ENCODE results near the gene GJB6.
A peak's percentile ranks its signal among the peaks of the same experiment; 100 is the strongest.

The GJB6 gene

DNA sequence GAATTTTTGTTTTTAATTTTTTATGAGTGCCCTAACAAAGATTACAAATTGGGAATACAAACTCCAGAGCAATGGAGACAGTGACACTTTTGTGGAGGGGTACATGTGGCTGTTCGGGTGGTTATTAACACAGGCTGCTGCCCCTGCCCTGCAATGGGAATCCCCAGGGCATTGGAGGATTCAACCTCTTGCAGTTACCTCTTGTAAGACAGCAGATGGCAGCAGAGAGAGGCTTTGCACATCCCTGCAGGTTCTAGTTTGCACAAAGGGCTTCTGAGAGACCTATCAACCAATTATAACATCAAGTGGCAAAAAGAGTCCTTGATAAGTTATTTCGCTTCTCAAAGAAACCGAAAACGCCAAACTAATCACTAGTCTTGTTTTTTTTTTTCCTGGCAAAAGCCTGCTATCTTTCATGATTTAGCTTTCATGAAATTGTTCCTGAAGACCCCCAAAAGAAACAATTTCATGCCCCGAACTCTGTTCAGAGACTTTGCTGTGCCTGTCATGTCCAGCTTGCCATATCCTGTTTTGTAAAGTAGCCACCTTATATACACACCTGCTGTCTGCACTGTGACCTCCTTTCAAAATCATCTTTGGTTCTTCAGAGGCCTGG is 49.8 kb downstream of the GJB6 start:
- DNase-seq, result peak; percentile 22

DNA sequence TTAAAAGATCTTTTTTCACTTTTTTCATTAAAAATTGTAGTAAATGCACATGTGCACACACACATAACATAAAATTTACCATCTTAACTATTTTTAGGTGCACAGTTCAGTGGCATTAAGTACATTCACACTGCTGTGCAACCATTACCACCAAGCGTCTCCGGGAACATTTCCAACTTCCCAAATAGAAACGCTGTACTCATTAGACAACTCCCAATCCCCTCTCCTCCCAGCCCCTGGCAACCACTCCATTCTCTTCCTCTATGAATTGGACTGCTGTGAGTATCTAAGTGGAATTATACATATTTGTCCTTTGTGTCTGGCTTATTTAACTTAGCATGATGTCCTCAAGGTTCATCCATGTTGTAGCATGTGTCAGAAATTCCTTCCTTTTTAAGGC is 50.9 kb downstream of the GJB6 start:
- no peak for DNase-seq

DNA sequence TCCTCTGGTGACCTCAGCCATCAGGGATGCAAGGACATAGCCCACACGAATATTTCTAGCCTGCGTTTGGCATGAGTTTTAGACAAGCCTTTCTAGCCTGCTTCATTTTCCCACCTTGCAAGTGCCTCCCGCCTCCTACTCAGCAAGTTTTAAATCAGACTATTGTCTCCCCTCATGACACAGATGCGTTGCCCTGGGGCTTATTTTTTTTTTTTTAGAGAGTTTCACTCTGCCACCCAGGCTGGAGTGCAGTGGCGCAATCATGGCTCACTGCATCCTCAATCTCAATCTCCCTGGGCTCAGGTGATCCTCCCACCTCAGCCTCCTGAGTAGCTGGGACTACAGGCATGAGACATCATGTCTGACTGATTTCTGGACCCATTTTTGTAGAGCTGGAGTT is 54.0 kb downstream of the GJB6 start:
- no peak for DNase-seq

DNA sequence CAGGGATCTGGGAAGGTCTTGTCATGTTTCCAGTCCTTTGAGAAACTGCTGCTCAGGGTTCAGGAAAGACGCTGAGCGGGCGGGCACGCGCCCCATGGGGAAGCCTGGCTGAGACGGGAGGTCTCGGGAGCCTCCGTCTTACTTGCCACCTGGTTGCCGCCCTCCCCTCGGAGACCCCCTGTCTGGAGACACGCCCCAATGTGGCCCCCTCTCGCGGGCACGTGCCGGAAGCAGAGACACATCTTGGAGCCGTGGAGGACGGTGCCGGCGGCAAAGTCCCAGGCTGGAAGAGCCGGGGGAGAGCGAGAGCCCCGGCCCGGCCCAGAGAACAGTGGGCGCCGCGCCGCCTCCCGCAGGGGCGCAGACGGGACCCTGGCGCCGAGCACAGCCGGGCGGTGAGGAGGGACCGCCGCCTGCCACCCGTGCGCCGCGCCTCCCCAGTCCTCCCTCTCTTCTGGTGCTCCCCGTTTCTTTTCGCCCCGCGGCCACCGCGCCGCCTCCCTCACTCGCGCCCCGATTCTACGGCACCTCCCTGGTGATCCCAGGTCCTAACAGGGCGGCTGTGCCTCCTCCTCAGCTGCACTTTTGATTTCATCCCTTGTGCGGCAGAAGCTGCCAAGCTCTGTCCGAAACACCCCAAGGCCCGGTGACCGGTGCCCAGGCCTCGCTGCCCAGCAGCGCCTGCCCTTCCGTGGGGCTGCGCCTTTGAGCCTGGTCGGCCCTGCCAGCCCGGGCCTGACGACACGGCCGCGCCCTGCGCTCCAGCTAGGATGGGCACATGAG is 54.9 kb downstream of the GJB6 start:
- DNase-seq, result no peak

DNA sequence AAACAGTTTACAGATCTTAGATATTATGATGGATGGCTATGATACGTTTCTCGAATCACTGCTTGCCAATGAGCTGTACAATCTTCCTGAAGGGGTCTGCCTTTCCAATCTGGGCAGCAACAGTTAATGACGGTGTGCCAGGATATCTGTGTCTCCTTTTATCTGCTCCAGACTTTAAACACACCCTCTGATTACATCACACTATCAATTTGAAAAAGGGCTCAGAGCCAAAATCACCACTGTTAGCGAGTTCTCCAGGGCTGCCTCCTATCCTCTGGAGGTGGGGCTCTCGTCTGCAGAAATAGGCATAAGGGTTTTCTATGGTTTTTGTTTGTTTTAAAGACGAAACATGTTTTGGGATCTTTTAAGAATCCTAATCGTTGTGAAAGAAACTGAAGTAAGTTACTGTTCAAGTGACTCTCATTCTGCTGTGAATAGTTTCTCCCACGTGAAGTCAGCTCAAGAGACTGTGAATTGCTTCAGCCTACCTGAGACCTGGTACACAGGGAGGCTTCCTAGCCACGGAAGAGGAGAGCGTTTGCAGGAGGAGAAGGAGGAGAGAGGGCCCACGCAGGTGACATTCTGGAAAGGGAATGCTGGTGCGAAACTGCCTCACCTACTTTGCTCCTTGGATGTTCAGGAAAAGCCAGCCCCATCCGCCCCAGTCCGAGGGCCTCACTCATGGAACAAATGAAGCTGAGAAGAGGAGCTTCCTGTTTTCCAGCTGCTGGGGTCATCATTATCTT is 56.0 kb downstream of the GJB6 start:
- DNase-seq, result no peak

DNA sequence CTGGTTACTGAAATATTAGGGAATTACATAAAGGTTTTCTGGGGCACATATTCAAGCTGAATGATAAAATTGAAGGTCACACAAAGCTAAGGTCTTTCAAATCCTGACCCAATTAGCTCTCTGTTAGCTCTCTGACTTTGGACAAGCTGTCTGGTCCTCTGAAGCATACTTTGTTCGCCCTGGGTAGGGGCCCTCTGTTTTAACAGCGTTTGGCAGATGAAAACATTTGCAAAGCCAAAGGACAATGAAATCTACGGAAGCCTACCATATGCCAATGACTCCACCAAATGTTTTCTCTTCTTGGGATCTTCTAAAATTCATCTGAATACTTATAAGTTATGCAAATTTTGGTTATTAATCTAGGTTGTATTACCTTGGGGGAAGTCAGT is 56.7 kb downstream of the GJB6 start:
- DNase-seq, result no peak

DNA sequence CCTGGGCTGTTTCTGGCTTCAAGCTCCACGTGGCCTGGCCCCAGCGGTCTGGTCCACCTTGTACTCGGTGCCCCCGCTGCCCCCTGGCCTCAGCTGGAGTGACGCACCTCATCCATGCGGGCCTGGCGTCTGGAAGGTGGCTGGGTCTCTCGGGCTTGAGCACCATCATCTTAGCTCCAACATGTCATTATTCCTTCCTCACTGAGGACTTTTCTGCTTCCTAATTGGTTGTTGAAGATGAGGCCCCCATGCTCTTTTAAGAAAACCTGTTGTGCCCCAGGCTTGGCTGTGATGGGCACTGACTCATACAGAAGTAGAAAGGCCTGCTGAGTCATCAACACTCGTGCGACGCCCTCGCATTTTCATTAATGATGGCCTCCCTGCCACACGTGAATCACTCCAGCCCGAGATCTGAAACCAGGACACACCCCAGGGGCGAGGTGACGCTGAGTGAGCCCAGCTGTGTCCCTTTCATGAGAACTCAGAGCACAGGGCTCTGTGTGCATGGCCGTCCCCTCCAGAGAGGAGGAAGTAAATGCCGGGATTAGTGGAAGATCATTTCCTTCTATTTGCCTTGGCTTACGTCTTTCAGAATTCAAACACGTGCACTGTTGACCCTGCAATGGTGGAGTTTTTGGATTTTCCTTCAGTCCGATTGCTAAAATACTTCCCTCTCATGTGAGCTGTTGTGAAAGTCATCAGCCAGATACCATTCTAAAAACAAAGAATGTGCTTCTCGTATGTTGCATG is 57.3 kb downstream of the GJB6 start:
- DNase-seq, result peak; percentile 73

DNA sequence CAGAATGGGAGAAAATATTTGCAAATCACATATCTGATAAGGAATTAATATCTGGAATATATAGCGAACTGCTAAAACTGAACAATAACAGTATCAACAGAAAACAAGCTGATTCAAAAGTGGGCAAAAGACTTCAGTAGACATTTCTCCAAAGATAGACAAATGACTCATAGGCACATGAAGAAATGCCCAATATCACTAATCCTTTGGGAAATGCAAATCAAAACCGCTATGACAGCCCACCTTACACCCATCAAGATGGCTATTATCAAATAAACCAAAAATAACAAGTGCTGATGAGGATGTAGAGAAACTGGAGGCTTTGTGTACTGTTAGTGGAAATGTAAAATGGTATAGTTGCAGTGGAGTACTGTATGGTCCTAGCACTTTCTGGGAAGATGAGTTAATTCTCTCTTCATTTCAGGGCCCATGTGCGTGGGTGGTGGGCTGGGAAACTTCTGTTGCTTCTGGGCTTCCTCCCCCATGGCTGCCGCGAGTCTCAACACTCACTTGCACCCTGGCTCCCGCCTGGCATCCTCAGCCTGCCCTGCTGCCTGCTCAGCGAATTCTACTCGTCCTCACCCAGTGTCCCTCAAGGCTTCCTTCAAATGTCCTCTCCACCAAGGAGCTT is 58.9 kb downstream of the GJB6 start:
- no peak for DNase-seq
